Heart left ventricle (tissue), 16 donors: ENCODE measurements around the gene SETD9. TPM values are rescaled to one million over a fixed set of nuclear protein-coding genes. Genes with fewer than 3 reads are reported as not detected.

Experiments
- ATAC-seq, 4 donors: fragments of 200-7000 bp; cut with Tn5 transposase; one replicate each; pipeline ENCODE4 v1.9.1; 2020 to 2022; ENCODE audit warnings: moderate library complexity in 4 of 4, mild to moderate bottlenecking in 3 of 4, moderate number of reproducible peaks in 1 of 4
- DNase-seq, 5 donors: peaks; one replicate each; pipeline ENCODE4 v3.0.0-alpha.2; 2020
- H3K27ac ChIP-seq, 12 donors: fragments of 200-600 bp; sonication (generic) in 4 of 12; one replicate each; pipeline versions ENCODE4 v1.5.0 to v1.8.0; 2016 to 2022; ENCODE audit warnings: mild to moderate bottlenecking in 2 of 12
- H3K27me3 ChIP-seq, 9 donors: fragments of 200-600 bp; sonication (generic) in 2 of 9; one replicate each; pipeline versions ENCODE4 v1.5.1 to v1.8.0; 2016 to 2022; ENCODE audit warnings: mild to moderate bottlenecking in 3 of 9
- H3K36me3 ChIP-seq, 9 donors: fragments of 200-600 bp; sonication (generic) in 2 of 9; one replicate each; pipeline versions ENCODE4 v1.5.0 to v1.8.0; 2018 to 2022; ENCODE audit warnings: mild to moderate bottlenecking in 2 of 9
- H3K4me1 ChIP-seq, 12 donors: fragments of 200-600 bp; sonication (generic) in 4 of 12; one replicate each; pipeline versions ENCODE4 v1.5.0 to v1.8.0; 2016 to 2022; ENCODE audit warnings: mild to moderate bottlenecking in 3 of 12
- H3K4me3 ChIP-seq, 12 donors: fragments of 200-600 bp; sonication (generic) in 4 of 12; one replicate each; pipeline versions ENCODE4 v1.5.0 to v1.8.0; 2017 to 2022; ENCODE audit warnings: mild to moderate bottlenecking in 9 of 12, moderate library complexity in 4 of 12
- H3K9me3 ChIP-seq, 12 donors: fragments of 200-600 bp; sonication (generic) in 4 of 12; one replicate each; pipeline versions ENCODE4 v1.5.0 to v1.8.0; 2016 to 2022; ENCODE audit warnings: mild to moderate bottlenecking in 1 of 12
- POLR2A ChIP-seq, 2 donors: fragments of 450-650 bp; IDR thresholded peaks; one replicate each; pipeline ENCODE4 v1.6.1; 2017; ENCODE audit warnings: antibody characterized with exemption in 2 of 2, mild to moderate bottlenecking in 2 of 2, moderate library complexity in 2 of 2
- WGBS, 4 donors: extraction: QIAGEN DNeasy Blood & Tissue Kit in 2 of 4; methylation state at CpG; one replicate each; pipeline versions ENCODE4 v1.1.5 to v1.1.7; 2013 to 2018; 5-methylcytosine and 5-hydroxymethylcytosine counted together
- intact Hi-C, 10 donors: fragments of 100-400 bp; cut with DNase I; formaldehyde crosslinking; loops; one replicate each; pipeline versions ENCODE4 v1.11.1 to v1.14.2; 2022
- polyA plus RNA-seq, 2 donors: library from polyadenylated mRNA; stranded (reverse); fragments of 200-250 nt; gene quantifications; one replicate each; pipeline ENCODE4 v1.2.3, GENCODE V29; 2013
- total RNA-seq, 9 donors: library from RNA; depleted of rRNA in 2 of 9; stranded (reverse); fragments of >200 nt in 2 of 9; fragmentation: NEBNext Ultra II Directional in 3 of 9; extraction: Animal tissue kit (Norgen Biotek cat#: 25700) in 3 of 9; gene quantifications; one replicate each; pipeline versions ENCODE4 v1.1.0 to v1.2.4, GENCODE V29; 2016 to 2023
- TF ChIP-seq, protein P1 (sequence below), 12 donors: fragments of 200-600 bp; sonication (generic) in 4 of 12; IDR thresholded peaks; one replicate each; pipeline versions ENCODE4 v1.5.0 to v1.8.0; 2018 to 2022; ENCODE audit warnings: antibody characterized with exemption in 12 of 12, mild to moderate bottlenecking in 5 of 12
- donor health status: ischemic (EF 13 %, LVEDD 7.1; RV severe dilation, severe dysfunction).
- donor health status: healthy with polysubstance abuse.
- donor health status: DM: no; HTN: yes; CAD: no.
- donor health status: DM: no; HTN: no; CAD: no.
- donor health status: ischemic (EF 25% LVEDD 6.9; RV normal size, moderate dysfunction).
- donor health status: ischemic (EF 25% LVEDD 5.7; RV mildly dilated, moderate dysfunction).
- donor health status: healthy.
- donor health status: DM: yes; HTN: yes; CAD: no.
- donor health status: ischemic (EF 35%, LVEDD 5.7; RV mildly dilated, moderate dysfunction).
- donor health status: nonischemic (EF 11% LVEDD 7.7; RV severe dilation, severe dysfunction).
- donor health status: DM: yes; HTN: yes; CAD: no.
- donor health status: PGD.
- donor health status: ischemic (EF 29% LVEDD 5.4; RV normal size, mild dysfunction).
- donor health status: nonischemic (EF 23%, LVEDD 6.1; RV moderate dilation, normal function).

SETD9 gene
- total and polyA plus RNA-seq, 11 donors = 6.5 to 21.0 (median 13.8) TPM

DNA sequence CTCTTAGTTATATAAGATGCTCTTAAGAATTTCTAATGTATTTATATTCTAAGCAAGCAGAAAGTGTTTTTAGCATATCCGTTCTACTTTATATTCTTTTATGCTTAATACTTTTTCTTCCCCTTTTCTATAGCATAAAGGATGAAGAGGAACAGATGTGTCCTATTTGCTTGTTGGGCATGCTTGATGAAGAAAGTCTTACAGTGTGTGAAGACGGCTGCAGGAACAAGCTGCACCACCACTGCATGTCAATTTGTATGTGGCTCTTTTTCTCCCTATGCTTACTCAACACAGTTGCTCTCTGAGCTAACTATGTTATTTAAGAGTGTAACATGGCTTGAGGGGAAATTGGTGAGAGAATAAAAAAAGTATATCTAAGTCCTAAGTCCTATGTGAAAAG is 37.6 kb upstream of the SETD9 start:
- intact Hi-C loops = loop anchor here in 2 of 10 donors (10.0 kb wide), 2 partner anchors 917 to 927 kb away; no protein-coding TSS in a partner anchor
- TF ChIP-seq, protein P1, sequence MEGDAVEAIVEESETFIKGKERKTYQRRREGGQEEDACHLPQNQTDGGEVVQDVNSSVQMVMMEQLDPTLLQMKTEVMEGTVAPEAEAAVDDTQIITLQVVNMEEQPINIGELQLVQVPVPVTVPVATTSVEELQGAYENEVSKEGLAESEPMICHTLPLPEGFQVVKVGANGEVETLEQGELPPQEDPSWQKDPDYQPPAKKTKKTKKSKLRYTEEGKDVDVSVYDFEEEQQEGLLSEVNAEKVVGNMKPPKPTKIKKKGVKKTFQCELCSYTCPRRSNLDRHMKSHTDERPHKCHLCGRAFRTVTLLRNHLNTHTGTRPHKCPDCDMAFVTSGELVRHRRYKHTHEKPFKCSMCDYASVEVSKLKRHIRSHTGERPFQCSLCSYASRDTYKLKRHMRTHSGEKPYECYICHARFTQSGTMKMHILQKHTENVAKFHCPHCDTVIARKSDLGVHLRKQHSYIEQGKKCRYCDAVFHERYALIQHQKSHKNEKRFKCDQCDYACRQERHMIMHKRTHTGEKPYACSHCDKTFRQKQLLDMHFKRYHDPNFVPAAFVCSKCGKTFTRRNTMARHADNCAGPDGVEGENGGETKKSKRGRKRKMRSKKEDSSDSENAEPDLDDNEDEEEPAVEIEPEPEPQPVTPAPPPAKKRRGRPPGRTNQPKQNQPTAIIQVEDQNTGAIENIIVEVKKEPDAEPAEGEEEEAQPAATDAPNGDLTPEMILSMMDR (IDR thresholded peaks at IDR 0.05) = no peak
- TF ChIP-seq POLR2A (IDR thresholded peaks at IDR 0.05) = no peak
- Histone ChIP-seq H3K4me3 (no peak overlapping the region), H3K27me3 (no peaks in the 10 kb centered on the region), H3K4me1 (peaks cover 0 to 10% (median 0%) of the 10 kb centered on the region in 12 donors), H3K27ac (no peak overlapping the region), H3K36me3 (peaks cover 0 to 100% (median 98%) of the 10 kb centered on the region in 9 donors), H3K9me3 (no peaks in the 10 kb centered on the region)
- no peak for ATAC-seq
- WGBS, 4 donors = 84 to 86% (median 85%) methylated on average over 2 of the region's 2 CpGs
- DNase-seq = no peak

DNA sequence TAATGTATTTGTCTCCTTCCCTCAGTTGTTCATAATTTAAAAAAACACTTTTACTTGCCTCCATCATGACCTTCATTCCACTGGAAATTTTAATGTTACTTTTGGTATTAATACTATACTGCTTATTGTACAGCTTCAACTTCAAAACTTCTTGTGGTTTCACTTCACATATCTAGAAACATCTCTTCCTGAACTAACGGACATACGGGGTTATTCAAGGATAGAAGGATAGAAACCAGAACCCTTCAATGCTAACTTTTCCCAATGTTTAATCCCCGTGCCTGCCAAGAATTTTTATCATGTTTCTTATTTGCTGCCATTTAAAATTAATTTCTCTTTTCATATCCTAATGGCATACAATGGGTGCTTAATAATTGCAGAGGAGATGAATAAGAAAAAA is 36.3 kb upstream of the SETD9 start:
- H3K27me3 ChIP-seq = no peaks in the 10 kb centered on the region
- H3K9me3 ChIP-seq = no peaks in the 10 kb centered on the region
- intact Hi-C loops = loop anchor here in 2 of 10 donors (10.0 kb wide), 2 partner anchors 918 to 928 kb away; no protein-coding TSS in a partner anchor
- peak overlapping the region in 1 of 12 donors; percentile 18 for H3K27ac ChIP-seq
- WGBS, 4 donors = 35 to 59% (median 47%) methylated on average over 3 of the region's 3 CpGs
- H3K36me3 ChIP-seq = peaks cover 0 to 100% (median 98%) of the 10 kb centered on the region in 9 donors
- peaks cover 0 to 10% (median 0%) of the 10 kb centered on the region in 12 donors for H3K4me1 ChIP-seq
- ATAC-seq (no peak), DNase-seq (no peak)
- TF ChIP-seq POLR2A (IDR thresholded peaks at IDR 0.05) = no peak
- TF ChIP-seq, protein P1 (IDR thresholded peaks at IDR 0.05) = no peak
- no peak overlapping the region for H3K4me3 ChIP-seq

DNA sequence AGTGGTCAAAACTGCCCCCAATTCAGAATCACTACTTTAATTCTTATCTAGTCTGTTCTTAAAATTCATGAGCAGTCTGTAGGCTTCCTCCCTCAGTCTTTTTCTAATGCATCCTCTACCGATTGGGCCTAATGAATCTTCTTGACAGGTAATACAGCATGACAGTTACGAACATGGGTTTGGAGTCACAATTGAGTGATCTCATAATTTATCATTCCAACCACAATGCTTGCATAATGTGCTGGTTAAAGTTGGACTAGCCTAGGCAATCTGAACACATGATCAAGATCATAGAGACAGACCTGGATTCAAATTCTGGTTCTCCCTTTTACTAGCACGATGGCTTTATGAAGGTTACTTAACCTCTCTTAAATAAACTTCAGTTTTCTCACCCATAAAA is 33.1 kb upstream of the SETD9 start:
- no peak for TF ChIP-seq POLR2A (IDR thresholded peaks at IDR 0.05)
- TF ChIP-seq, protein P1 (IDR thresholded peaks at IDR 0.05) = no peak
- WGBS, 4 donors = 86 to 92% (median 89%) methylated on average over 3 of the region's 3 CpGs
- H3K4me1 ChIP-seq = peaks cover 0 to 10% (median 0%) of the 10 kb centered on the region in 12 donors
- DNase-seq = no peak
- no peak overlapping the region for H3K4me3 ChIP-seq
- no peaks in the 10 kb centered on the region for H3K27me3 ChIP-seq
- H3K36me3 ChIP-seq = peaks cover 0 to 100% (median 98%) of the 10 kb centered on the region in 9 donors
- no peak overlapping the region for H3K27ac ChIP-seq
- ATAC-seq = no peak
- no peaks in the 10 kb centered on the region for H3K9me3 ChIP-seq
- intact Hi-C loops = loop anchor here in 2 of 10 donors (10.0 kb wide), 2 partner anchors 922 to 932 kb away; no protein-coding TSS in a partner anchor

DNA sequence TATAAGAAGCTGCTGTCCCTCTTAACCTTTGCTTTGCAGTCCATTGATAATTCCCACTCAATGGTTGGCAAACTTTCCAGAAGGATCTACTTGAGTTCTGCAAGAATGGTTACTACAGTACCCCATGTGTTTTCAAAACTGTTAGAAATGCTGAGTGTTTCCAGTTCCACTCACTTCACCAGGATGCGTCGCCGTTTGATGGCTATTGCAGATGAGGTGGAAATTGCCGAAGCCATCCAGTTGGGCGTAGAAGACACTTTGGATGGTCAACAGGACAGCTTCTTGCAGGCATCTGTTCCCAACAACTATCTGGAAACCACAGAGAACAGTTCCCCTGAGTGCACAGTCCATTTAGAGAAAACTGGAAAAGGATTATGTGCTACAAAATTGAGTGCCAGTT is 27.8 kb upstream of the SETD9 start:
- Histone ChIP-seq H3K27ac (no peak overlapping the region), H3K27me3 (no peaks in the 10 kb centered on the region), H3K36me3 (peaks cover 4 to 100% (median 99%) of the 10 kb centered on the region in 9 donors), H3K4me1 (no peaks in the 10 kb centered on the region), H3K9me3 (no peaks in the 10 kb centered on the region), H3K4me3 (no peak overlapping the region)
- no peak for TF ChIP-seq POLR2A (IDR thresholded peaks at IDR 0.05)
- TF ChIP-seq, protein P1 (IDR thresholded peaks at IDR 0.05) = no peak
- WGBS, 4 donors = 86 to 97% (median 92%) methylated on average over 5 of the region's 5 CpGs
- no peak for DNase-seq
- intact Hi-C loops = no loop called here
- ATAC-seq = no peak
